A549 (cell line): ENCODE data around the gene MRPS34. TPM values are rescaled to one million over a fixed set of nuclear protein-coding genes. Genes with fewer than 3 reads are reported as not detected.

Source experiments
- ATAC-seq, 2 experiments: fragments of 200-7000 bp in 1 of 2; fragments of >200 bp in 1 of 2; cut with Nextera tagmentation in 1 of 2; cut with Tn5 transposase in 1 of 2; 3 replicates each; pipeline versions ENCODE4 v1.8.0 to v1.9.1; 2018 to 2020; ENCODE audit warnings: mild to moderate bottlenecking in 1 of 2, moderate library complexity in 1 of 2
- CTCF ChIA-PET: fragments of 300-600 bp; sonication (Branson Sonifier 250); formaldehyde crosslinking; extraction: SDS; loops from one replicate; lab custom pipeline; 2021; ENCODE audit warnings: antibody characterized with exemption, inconsistent platforms; lab: Yijun Ruan, JAX
- POLR2A ChIA-PET: fragments of 350-600 bp; formaldehyde crosslinking; extraction: SDS; loops from one replicate; lab custom pipeline; 2021; ENCODE audit warnings: antibody characterized with exemption, inconsistent platforms; lab: Yijun Ruan, JAX
- DNase-seq, 2 experiments: peaks; one replicate each; pipeline versions ENCODE4 v3.0.0 to v3.0.0-alpha.2; 2011 to 2016; ENCODE audit warnings: low read depth in 1 of 2, low spot score in 1 of 2
- FAIRE-seq: peaks from 2 replicates; lab custom pipeline; 2011; peaks lifted over from hg19 to GRCh38; lab: Jason Lieb, UNC
- H3K27ac ChIP-seq, 2 experiments: fragments of >200 bp; sonication (Bioruptor Twin); formaldehyde crosslinking; 3 replicates each; pipeline ENCODE4 v1.5.1; 2016 to 2017
- H3K4me1 ChIP-seq: fragments of >200 bp; sonication (Bioruptor Twin); formaldehyde crosslinking; 3 replicates; pipeline ENCODE4 v1.6.1; 2016
- H3K4me2 ChIP-seq: fragments of >200 bp; sonication (Bioruptor Twin); formaldehyde crosslinking; 3 replicates; pipeline ENCODE4 v1.6.1; 2016
- H3K4me3 ChIP-seq: fragments of >200 bp; sonication (Bioruptor Twin); formaldehyde crosslinking; 3 replicates; pipeline ENCODE4 v1.5.1; 2016
- H3K9me3 ChIP-seq: fragments of >200 bp; sonication (Bioruptor Twin); formaldehyde crosslinking; 3 replicates; pipeline ENCODE4 v1.6.1; 2016
- BHLHE40 ChIP-seq: IDR thresholded peaks from 2 replicates; pipeline ENCODE4 v1.6.1; 2012; ENCODE audit warnings: low read depth, low read length, inconsistent platforms
- CBX8 ChIP-seq: fragments of 200-600 bp; sonication (generic); IDR thresholded peaks from 2 replicates; pipeline ENCODE4 v1.6.1; 2016
- CHD2 ChIP-seq: fragments of 150-350 bp; IDR thresholded peaks from 2 replicates; pipeline ENCODE4 v1.6.1; 2014; ENCODE audit warnings: low read length; ENCODE audit not compliant: partially characterized antibody
- FOSL2 ChIP-seq, 2 experiments: fragments of 450-650 bp in 1 of 2; fragments of >200 bp in 1 of 2; sonication (Bioruptor Twin) in 1 of 2; formaldehyde crosslinking; IDR thresholded peaks; 2 replicates each; pipeline versions ENCODE4 v1.5.0 to v1.6.1; 2016 to 2020; ENCODE audit warnings: mild to moderate bottlenecking in 1 of 2, moderate library complexity in 1 of 2
- FOXS1 ChIP-seq: fragments of 250-450 bp; sonication (Bioruptor Pico); IDR thresholded peaks from 2 replicates; pipeline ENCODE4 v1.5.0; 2020; ENCODE audit warnings: mild to moderate bottlenecking, moderate library complexity
- GATA3 ChIP-seq: IDR thresholded peaks from 2 replicates; pipeline ENCODE4 v1.6.1; 2012; ENCODE audit warnings: borderline replicate concordance
- HDAC2 ChIP-seq: fragments of 200-600 bp; sonication (generic); IDR thresholded peaks from 2 replicates; pipeline ENCODE4 v1.6.1; 2016
- HEYL ChIP-seq: fragments of 250-450 bp; sonication (Bioruptor Pico); IDR thresholded peaks from 2 replicates; pipeline ENCODE4 v1.8.0; 2021; ENCODE audit warnings: mild to moderate bottlenecking, moderate library complexity
- HOXA7 ChIP-seq: fragments of 250-450 bp; sonication (Bioruptor Pico); IDR thresholded peaks from 2 replicates; pipeline ENCODE4 v1.5.0; 2020; ENCODE audit warnings: mild to moderate bottlenecking, moderate library complexity
- KDM1A ChIP-seq: fragments of 200-600 bp; sonication (generic); IDR thresholded peaks from 2 replicates; pipeline ENCODE4 v1.6.1; 2016; ENCODE audit warnings: low read depth, mild to moderate bottlenecking
- NPAS2 ChIP-seq: fragments of 250-450 bp; sonication (Bioruptor Pico); IDR thresholded peaks from 2 replicates; pipeline ENCODE4 v1.8.0; 2022; ENCODE audit warnings: mild to moderate bottlenecking, moderate library complexity, borderline replicate concordance
- NR3C1 ChIP-seq: fragments of >200 bp; sonication (Bioruptor Twin); formaldehyde crosslinking; IDR thresholded peaks from 3 replicates; pipeline ENCODE4 v1.6.1; 2017
- POLR2A ChIP-seq: IDR thresholded peaks from 2 replicates; pipeline ENCODE4 v1.6.1; 2012; ENCODE audit warnings: mild to moderate bottlenecking, low read length
- RAD21 ChIP-seq, 2 experiments: fragments of >200 bp in 1 of 2; sonication (Bioruptor Twin) in 1 of 2; formaldehyde crosslinking in 1 of 2; IDR thresholded peaks in 1 of 2; conservative IDR thresholded peaks in 1 of 2; 2 replicates in 1 of 2; 3 replicates in 1 of 2; pipeline ENCODE4 v1.6.1; 2012 to 2018; ENCODE audit warnings: inconsistent platforms in 1 of 2
- SMC3 ChIP-seq: fragments of >200 bp; sonication (Bioruptor Twin); formaldehyde crosslinking; IDR thresholded peaks from 3 replicates; pipeline ENCODE4 v1.6.1; 2018; ENCODE audit warnings: inconsistent platforms
- ZC3H11A ChIP-seq: fragments of 450-650 bp; IDR thresholded peaks from 2 replicates; pipeline ENCODE4 v1.6.1; 2014; ENCODE audit warnings: antibody characterized with exemption, mild to moderate bottlenecking
- ZNF302 ChIP-seq: fragments of 250-450 bp; sonication (Bioruptor Pico); IDR thresholded peaks from 2 replicates; pipeline ENCODE4 v1.9.0; 2021; ENCODE audit warnings: inconsistent platforms, mild to moderate bottlenecking, moderate library complexity
- WGBS: methylation state at CpG from one replicate; pipeline ENCODE4 v1.1.6; 2017; ENCODE audit errors: missing lambda C conversion rate; 5-methylcytosine and 5-hydroxymethylcytosine counted together
- polyA plus RNA-seq, 4 experiments: library from polyadenylated mRNA; depleted of rRNA in 3 of 4; stranded (reverse); fragments of >200 nt; fragmentation: RNase III in 1 of 4; extraction: RNeasy Plus Mini Kit Qiagen cat#74134 plus additional on column Dnase treatment in 1 of 4; gene quantifications; 2 replicates in 3 of 4; 3 replicates in 1 of 4; pipeline ENCODE4 v1.2.3, GENCODE V29; 2011 to 2017
- TF ChIP-seq, protein P1 (sequence below): fragments of >200 bp; sonication (Bioruptor Twin); formaldehyde crosslinking; IDR thresholded peaks from 3 replicates; pipeline ENCODE4 v1.6.1; 2016
- TF ChIP-seq, protein P2 (sequence below): IDR thresholded peaks from 2 replicates; pipeline ENCODE4 v1.6.1; 2012

MRPS34 gene
- polyA plus RNA-seq, 2 of the 4 experiments (the other 2 are of a cell fraction) = 118 to 220 TPM

DNA sequence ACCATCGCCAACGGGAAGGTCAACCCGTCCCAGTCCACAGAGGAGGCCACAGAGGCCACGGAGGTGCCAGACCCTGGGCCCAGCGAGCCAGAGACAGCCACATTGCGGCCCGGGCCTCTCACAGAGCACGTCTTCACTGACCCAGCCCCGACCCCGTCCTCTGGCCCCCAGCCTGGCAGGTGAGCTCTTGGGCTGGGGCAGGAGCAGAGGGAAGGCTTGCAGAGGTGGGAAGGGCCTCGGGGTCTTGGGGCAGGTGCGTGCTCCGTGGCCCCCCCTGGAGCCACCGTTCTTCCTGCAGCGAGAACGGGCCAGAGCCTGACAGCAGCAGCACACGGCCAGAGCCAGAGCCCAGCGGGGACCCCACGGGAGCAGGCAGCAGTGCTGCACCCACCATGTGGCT, 6.7 kb downstream of the MRPS34 start:
- TF ChIP-seq NR3C1 = no peak
- TF ChIP-seq NPAS2 (CRISPR knock-in tag) = no peak
- no peak for TF ChIP-seq HOXA7 (CRISPR knock-in tag)
- no peak for TF ChIP-seq CBX8
- ChIA-PET POLR2A (no interaction called here), CTCF (interaction anchor here (1.7 to 8.5 kb wide), 4 partner anchors 9 to 337 kb away, joined by 5 to 56 read pairs (median 14); partner anchors contain the start of gene MAPK8IP3)
- no peak overlapping the region for H3K27ac ChIP-seq
- FAIRE-seq (no peak), DNase-seq (no peak), ATAC-seq (no peak)
- H3K4me3 ChIP-seq = no peak overlapping the region
- peaks cover 14% of the 10 kb centered on the region for H3K4me1 ChIP-seq
- WGBS = 91% methylated on average over 7 of the region's 19 CpGs
- no peaks in the 10 kb centered on the region for H3K9me3 ChIP-seq
- no peak overlapping the region for H3K4me2 ChIP-seq

DNA sequence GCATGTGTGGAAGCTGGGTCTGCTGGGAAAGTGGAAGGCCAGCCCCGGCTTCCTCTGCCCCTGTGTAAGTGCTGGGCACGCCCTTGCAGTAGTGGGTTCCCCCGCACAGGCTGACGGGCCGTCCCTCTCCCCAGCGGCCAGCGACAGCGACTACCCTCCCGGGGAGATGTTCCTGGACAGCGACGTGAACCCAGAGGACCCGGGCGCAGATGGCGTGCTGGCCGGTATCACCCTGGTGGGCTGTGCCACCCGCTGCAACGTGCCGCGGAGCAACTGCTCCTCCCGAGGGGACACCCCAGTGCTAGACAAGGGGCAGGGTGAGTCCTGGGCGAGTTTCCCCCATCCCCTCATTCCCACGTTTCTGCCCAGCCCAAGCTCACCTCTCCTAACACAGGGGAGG, 7.1 kb downstream of the MRPS34 start:
- ChIA-PET CTCF (interaction anchor here (0.6 to 8.5 kb wide), 9 partner anchors 9 to 402 kb away, joined by 3 to 56 read pairs (median 13); partner anchors contain the start of gene MAPK8IP3), POLR2A (no interaction called here)
- Histone ChIP-seq H3K4me2 (no peak overlapping the region), H3K4me1 (peaks cover 14% of the 10 kb centered on the region), H3K27ac (no peak overlapping the region), H3K9me3 (no peaks in the 10 kb centered on the region), H3K4me3 (no peak overlapping the region)
- FAIRE-seq (no peak), ATAC-seq (no peak), DNase-seq (no peak)
- TF ChIP-seq ZC3H11A (no peak), HOXA7 (CRISPR knock-in tag) (no peak), CHD2 (no peak), POLR2A (no peak), BHLHE40 (no peak), ZNF302 (CRISPR knock-in tag) (no peak), GATA3 (no peak), FOSL2 (IDR thresholded peaks at IDR 0.05) (no peak), FOSL2 (CRISPR knock-in tag; IDR thresholded peaks at IDR 0.05) (no peak)
- TF ChIP-seq, protein P1, sequence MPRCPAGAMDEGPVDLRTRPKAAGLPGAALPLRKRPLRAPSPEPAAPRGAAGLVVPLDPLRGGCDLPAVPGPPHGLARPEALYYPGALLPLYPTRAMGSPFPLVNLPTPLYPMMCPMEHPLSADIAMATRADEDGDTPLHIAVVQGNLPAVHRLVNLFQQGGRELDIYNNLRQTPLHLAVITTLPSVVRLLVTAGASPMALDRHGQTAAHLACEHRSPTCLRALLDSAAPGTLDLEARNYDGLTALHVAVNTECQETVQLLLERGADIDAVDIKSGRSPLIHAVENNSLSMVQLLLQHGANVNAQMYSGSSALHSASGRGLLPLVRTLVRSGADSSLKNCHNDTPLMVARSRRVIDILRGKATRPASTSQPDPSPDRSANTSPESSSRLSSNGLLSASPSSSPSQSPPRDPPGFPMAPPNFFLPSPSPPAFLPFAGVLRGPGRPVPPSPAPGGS = no peak
- TF ChIP-seq, protein P2, sequence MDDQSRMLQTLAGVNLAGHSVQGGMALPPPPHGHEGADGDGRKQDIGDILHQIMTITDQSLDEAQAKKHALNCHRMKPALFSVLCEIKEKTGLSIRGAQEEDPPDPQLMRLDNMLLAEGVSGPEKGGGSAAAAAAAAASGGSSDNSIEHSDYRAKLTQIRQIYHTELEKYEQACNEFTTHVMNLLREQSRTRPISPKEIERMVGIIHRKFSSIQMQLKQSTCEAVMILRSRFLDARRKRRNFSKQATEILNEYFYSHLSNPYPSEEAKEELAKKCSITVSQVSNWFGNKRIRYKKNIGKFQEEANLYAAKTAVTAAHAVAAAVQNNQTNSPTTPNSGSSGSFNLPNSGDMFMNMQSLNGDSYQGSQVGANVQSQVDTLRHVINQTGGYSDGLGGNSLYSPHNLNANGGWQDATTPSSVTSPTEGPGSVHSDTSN = no peak
- 93% methylated on average over 22 of the region's 22 CpGs for WGBS

DNA sequence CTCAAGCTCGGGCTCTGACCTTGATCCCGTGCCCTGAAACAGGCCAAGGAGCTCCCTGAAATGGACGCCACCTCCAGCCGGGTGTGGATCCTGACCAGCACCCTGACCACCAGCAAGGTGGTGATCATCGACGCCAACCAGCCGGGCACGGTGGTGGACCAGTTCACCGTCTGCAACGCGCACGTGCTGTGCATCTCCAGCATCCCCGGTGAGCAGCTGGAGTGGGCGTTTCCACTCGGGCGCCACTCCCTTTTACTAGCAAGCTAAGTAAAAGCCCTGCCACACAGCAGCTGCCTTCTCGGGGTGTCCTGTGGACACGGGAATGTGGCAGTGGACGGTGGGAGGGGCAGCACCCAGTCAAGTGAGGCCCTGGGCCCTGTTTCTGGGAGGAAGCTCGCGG, 8.0 kb downstream of the MRPS34 start:
- FAIRE-seq = no peak
- CTCF ChIA-PET = interaction anchor here (0.6 to 8.5 kb wide), 18 partner anchors 10 to 427 kb away, joined by 3 to 56 read pairs (median 4); partner anchors contain the start of gene MAPK8IP3

More for the DNA sequence above, 8.0 kb downstream of the MRPS34 start:
- TF ChIP-seq HEYL (no peak), FOXS1 (no peak), KDM1A (no peak), NR3C1 (no peak), RAD21 (conservative IDR thresholded peaks at IDR 0.05 in 1 of 2, IDR thresholded peaks at IDR 0.05 in 1 of 2) (no peak), HDAC2 (no peak), SMC3 (no peak), CHD2 (no peak), NPAS2 (CRISPR knock-in tag) (no peak)
- TF ChIP-seq, protein P1 = no peak
- no peak for ATAC-seq
- no peak for DNase-seq
- H3K4me3 ChIP-seq = no peak overlapping the region
- peaks cover 6% of the 10 kb centered on the region for H3K4me1 ChIP-seq
- WGBS = 96% methylated on average over 18 of the region's 21 CpGs
- no peak overlapping the region for H3K27ac ChIP-seq
- POLR2A ChIA-PET = interaction anchor here (1.9 kb wide), 1 partner anchor 59 kb away, joined by 6 read pairs; the partner anchor contains the start of gene MAPK8IP3
- H3K9me3 ChIP-seq = no peaks in the 10 kb centered on the region
- H3K4me2 ChIP-seq = no peak overlapping the region
